Skeletal muscle satellite cell (primary cell): ENCODE data around the gene ADCY1.
A peak's percentile ranks its signal among the peaks of the same experiment; 100 is the strongest.
"Not testable (repeated sequence)": the region's sequence is repeated elsewhere in the genome, so short reads cannot be mapped to it uniquely, and the experiment has no call there.

Source experiments
- H3K27me3 ChIP-seq: 2 replicates; pipeline ENCODE4 v1.7.0; 2013; ENCODE audit warnings: low read length; ENCODE audit not compliant: control insufficient read depth, insufficient read depth
- H3K36me3 ChIP-seq: 2 replicates; pipeline ENCODE4 v1.7.0; 2013; ENCODE audit warnings: mild to moderate bottlenecking, control low read depth, low read length; ENCODE audit not compliant: insufficient read depth
- H3K4me1 ChIP-seq: 2 replicates; pipeline ENCODE4 v1.7.0; 2013; ENCODE audit warnings: low read length; ENCODE audit not compliant: control insufficient read depth, insufficient read depth
- H3K4me2 ChIP-seq: 2 replicates; pipeline ENCODE4 v1.7.0; 2013; ENCODE audit warnings: mild to moderate bottlenecking, low read length
- H3K4me3 ChIP-seq: 2 replicates; pipeline ENCODE4 v1.7.0; 2013; ENCODE audit warnings: low read length
- H3K9ac ChIP-seq: 2 replicates; pipeline ENCODE4 v1.7.0; 2013; ENCODE audit warnings: mild to moderate bottlenecking, low read depth, low read length, moderate library complexity
- H3K9me3 ChIP-seq: replicated peaks from 2 replicates; pipeline ENCODE4 v1.7.0; 2013; ENCODE audit warnings: mild to moderate bottlenecking, control low read depth, low read length

Gene ADCY1

DNA sequence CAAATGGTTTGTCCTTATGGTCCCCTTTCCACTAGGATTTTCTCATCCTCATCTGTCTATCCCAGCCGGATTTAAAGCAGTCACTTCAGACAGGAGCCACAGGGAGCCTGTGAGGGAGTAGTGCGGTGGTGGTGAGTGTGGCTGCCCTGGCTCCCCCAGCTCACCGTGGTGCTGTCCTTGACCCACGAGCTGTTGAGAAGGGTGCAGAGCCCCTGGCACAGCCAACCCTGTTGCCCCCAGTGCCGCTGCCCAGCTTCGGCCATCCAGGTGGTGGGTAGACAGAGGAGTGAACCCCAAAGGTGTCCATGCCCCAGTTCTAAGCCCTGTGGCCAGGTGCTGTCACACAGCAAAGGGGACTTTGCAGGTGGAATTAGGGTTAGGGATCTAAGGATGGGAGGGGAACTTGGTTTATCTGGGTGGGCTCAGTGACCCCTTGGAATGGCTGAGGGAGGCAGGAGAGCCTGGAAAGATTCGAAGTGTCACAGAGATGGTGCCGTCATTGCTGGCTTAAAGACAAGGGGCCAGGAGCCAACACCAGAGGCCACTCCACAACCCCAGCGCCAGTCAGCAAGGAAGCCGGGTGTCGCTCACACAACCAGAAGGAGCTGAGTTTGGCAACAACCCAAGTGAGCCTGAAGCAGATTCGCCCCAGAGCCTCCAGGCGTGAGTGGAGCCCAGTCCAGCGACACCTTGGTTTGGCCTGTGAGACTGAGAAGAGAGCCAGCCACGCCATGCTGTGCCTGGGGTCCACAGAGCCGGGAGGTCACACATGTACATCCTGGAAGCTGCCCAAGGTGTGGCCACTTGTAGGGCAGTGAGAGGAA is 142.4 kb downstream of the ADCY1 start:
- Histone ChIP-seq H3K27me3 (peaks cover 29% of the 10 kb centered on the region), H3K4me1 (no peaks in the 10 kb centered on the region), H3K9ac (no peak overlapping the region), H3K4me3 (no peak overlapping the region), H3K36me3 (no peaks in the 10 kb centered on the region), H3K4me2 (no peak overlapping the region), H3K9me3 (no peaks in the 10 kb centered on the region)

DNA sequence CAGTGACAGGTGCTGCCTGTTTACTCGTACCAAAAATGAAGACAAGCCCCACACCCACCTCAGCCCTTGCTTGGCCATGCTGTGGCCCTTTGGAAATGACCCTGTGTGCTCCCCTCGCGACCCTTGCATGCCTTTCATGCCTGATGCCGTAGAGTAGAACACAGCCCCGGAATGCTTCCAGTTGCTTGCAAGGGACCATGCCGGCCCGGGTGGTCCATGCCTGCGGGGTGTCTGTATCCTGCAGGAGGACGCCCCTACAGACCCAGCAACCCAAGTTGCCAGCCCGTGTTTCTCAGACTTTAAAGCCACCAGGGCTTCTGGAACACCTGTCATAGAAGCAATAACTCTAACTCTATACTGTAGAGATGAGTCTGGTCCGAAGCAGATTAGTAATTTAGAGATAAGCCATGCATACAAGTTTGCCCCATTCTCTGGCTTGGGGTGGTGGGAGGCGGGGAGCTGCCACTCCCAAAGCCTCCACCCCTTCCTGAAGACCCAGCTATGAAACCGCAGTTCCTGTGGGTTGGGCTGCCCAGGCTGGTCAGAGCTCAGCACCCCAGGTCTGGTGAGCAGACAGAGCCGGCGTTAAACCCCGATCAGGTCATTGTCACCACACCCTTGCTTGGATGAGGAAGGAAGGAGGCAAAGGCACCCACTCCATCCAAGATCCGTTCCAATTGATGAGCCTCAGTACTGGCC is 143.5 kb downstream of the ADCY1 start:
- Histone ChIP-seq H3K4me2 (no peak overlapping the region), H3K4me1 (no peaks in the 10 kb centered on the region), H3K9ac (no peak overlapping the region), H3K4me3 (no peak overlapping the region), H3K36me3 (no peaks in the 10 kb centered on the region), H3K9me3 (no peaks in the 10 kb centered on the region), H3K27me3 (peaks cover 29% of the 10 kb centered on the region)

DNA sequence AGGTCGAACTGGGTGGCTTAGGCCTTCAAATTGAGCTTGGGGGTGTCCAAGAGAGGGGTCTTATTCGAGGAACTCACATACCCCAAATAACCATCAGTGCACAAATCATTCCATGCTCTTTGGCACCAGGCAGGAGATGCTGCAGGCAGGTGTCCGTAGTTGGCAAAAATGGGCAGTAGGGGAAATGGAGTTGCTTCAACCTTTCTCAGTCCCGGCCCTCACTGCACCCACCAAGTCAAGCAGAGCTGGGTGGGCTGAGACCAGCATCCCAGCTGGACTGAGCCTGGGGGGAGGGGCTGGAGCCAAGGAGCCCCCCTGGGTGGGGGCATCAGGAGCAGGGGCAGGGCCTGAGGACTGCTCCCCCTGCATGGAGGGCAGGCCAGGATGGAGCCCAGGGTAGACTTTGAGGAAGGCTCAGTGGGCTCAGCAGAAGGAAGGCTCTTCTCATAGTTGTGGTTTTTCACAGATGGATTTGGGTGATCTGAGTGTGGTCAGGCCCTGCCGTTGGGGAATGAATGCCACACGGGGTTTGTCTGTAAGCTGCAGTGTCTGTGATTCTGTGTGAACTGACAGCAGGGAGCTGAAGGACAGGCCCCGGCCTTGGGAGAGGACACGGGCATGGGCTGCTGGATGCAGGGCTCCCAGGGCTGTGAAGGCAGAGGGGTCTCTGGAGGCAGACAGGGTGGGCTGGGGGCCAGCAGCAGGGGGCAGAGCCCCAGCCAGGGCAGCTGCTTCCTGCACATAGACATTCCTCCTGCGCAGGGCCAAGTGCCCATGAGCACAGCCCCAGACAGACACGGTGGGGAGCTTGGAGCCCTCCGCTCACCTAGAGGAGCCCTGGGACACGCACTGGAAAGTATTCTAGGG is 144.5 kb downstream of the ADCY1 start:
- no peak overlapping the region for H3K4me3 ChIP-seq

DNA sequence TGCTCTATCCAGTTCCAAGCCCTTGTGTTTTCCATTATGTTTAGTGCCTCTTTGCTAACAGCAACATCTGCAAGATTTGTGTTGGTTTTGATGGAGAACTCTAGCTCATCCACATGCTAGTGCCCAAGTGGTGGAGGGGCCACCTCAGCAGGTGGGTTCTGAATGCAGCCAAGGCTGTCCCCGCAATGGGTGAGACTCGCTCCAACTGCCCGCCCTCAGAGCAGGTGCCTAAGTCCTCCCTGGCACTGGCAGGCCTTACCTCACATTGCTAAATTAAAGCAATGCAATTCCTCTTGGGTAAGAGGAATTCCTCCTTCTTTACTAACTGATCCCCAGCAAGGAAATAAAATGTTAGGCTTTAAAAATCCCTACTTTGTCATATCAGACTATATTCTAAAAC is 146.8 kb downstream of the ADCY1 start:
- Histone ChIP-seq H3K4me1 (no peaks in the 10 kb centered on the region), H3K9ac (no peak overlapping the region), H3K9me3 (no peaks in the 10 kb centered on the region), H3K4me3 (no peak overlapping the region), H3K27me3 (peaks cover 9% of the 10 kb centered on the region), H3K36me3 (peaks cover 13% of the 10 kb centered on the region), H3K4me2 (no peak overlapping the region)

More for the DNA sequence above, 144.5 kb downstream of the ADCY1 start:
- peaks cover under 1% of the 10 kb centered on the region for H3K36me3 ChIP-seq
- H3K9ac ChIP-seq = no peak overlapping the region
- no peaks in the 10 kb centered on the region for H3K4me1 ChIP-seq
- peaks cover 19% of the 10 kb centered on the region for H3K27me3 ChIP-seq
- no peak overlapping the region for H3K4me2 ChIP-seq
- H3K9me3 ChIP-seq = no peaks in the 10 kb centered on the region

DNA sequence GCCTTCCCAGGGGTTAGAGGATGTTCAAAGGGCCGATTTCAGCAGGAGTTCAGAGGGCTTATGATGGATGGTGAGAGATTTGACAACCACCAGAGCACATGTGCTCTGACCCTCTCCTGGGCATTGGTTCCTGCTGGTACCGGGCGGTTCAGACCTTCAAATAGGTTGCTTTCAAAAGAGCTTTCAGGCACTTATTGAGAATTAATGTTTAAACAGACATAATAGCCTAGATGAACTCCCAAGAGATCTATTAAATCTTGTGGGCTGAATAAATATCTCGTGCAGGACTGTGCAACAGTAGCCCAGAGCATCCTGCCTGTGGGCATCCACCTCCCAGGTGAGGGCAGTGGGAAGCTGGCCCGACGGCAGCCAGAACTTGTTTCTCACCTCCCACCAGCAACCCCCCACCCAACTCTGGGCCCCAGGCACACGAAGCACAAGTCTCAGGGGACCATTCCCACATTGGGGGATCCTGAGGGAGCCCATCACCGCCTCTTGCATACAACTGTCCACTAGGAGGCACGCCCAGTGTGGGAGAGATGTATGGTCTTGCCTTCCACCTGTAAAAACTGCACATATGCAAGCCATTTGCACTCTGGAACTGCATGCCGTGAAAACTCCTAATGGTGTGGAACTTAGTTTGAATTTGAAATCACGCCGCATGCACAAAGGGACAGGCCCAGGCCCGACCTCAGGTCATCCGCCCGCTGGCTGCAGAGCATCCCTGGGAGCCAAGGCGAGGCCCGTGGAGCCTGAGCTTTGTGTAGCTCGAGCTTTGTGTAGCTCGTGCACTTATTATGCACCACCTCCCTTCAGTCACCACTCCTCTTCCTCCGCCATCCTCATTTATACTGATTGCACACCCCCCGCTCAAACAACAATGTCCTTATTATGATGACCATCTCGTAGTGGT is 147.8 kb downstream of the ADCY1 start:
- peaks cover 3% of the 10 kb centered on the region for H3K27me3 ChIP-seq
- peaks cover 19% of the 10 kb centered on the region for H3K36me3 ChIP-seq
- H3K9ac ChIP-seq = no peak overlapping the region
- H3K4me3 ChIP-seq = no peak overlapping the region
- no peaks in the 10 kb centered on the region for H3K9me3 ChIP-seq
- no peaks in the 10 kb centered on the region for H3K4me1 ChIP-seq
- H3K4me2 ChIP-seq = no peak overlapping the region

DNA sequence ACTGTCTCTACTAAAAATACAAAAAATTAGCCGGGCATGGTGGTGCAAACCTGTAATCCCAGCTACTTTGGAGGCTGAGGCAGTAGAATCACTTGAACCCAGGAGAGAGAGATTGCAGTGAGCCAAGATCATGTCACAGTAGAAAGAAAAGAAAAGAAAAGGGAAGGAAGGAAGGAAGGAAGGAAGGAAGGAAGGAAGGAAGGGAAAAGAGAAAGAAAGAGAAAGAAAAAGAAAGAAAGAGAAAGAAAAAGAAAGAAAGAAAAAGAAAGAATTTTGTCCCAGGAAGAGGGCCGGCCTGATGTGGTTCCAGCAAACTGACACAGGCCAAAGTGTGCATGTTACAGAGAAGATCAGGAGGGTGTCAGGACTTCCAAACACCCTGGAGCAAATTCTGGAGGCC is 151.1 kb downstream of the ADCY1 start:
- not testable (repeated sequence) for H3K4me2 ChIP-seq, H3K4me1 ChIP-seq, H3K9me3 ChIP-seq, H3K27me3 ChIP-seq, H3K9ac ChIP-seq, H3K4me3 ChIP-seq
- H3K36me3 ChIP-seq = peaks cover 24% of the 10 kb centered on the region

DNA sequence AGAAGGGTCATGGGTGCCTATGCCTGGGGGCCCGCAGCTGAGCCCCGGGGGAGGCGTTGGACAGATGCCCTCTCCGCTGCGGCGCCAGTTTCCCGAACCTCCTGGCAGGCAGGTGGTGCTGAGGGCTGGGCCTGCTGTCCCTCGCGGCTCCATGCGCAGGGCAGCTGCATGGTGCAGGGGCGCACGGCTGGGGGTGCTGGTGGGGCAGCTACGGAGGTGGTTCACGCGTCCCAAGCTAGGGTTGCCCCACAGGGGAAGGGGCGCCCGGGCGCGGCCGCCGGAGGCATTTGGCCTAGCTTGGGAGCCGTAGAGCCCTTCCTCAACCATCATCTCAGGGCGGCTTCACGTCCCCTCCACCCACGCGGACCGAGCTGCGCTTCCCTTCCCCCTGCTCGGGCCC is 152.7 kb downstream of the ADCY1 start:
- Histone ChIP-seq H3K4me1 (no peaks in the 10 kb centered on the region), H3K36me3 (peaks cover 24% of the 10 kb centered on the region), H3K4me2 (no peak overlapping the region), H3K9me3 (no peaks in the 10 kb centered on the region), H3K4me3 (no peak overlapping the region), H3K9ac (no peak overlapping the region), H3K27me3 (no peaks in the 10 kb centered on the region)

DNA sequence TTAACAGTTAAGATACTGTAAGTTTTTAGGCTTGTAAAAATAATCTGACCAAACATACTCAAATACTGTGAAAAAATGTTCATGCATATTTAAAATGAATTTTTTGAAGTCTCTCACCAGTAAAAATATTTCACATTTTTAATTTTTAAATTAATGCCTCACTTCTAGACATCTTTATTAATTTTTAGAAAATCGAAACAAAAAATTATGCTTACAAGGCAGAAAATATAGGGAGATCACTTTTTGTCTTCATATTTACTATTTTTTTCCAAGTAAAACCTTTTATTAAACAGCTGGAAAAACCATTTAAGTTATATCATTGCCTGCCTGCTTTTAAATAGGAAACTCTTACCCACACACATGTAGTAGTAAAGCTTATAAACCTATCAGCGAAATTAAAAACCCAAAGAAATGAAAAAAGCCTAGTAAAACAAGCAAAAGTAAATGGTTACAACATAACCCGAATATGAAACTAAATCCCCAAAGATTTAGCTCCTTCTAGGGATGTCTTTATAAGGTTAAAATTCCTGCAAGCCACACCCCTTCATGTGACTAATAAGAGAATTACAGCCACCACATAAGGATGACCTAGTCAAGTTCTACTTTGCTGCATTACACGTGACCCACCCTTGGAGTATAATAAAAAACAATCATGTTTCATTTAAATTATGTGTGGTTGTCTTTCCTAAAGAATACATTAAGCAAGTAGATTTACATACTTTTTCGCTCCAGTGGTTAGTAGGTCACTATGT is 157.7 kb downstream of the ADCY1 start:
- Histone ChIP-seq H3K4me2 (peak overlapping the region; percentile 59), H3K9ac (peak overlapping the region; percentile 47)
- H3K4me1 ChIP-seq, H3K27me3 ChIP-seq, H3K36me3 ChIP-seq, H3K9me3 ChIP-seq, H3K4me3 ChIP-seq: not testable (repeated sequence)

DNA sequence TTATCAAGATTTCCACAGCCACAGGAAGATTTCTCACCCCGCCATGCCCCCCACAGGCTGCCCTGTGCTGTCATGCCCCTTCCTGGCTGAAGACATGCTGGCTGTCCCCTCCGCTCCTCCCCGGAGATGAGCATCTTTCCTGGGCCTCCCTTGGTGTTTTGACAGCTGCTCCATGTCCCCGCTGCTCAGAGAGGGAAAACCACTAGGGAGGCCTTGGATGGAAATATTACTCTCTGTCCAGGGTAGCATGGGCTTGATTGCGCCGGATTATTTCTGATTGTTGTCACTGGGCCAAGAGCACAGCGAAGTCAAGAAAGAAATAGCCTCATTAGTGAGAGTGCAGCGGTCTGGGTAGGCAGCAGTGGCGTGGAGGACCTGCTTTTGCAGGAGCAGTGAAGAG is 164.8 kb downstream of the ADCY1 start:
- not testable (repeated sequence) for H3K9me3 ChIP-seq, H3K9ac ChIP-seq, H3K4me1 ChIP-seq, H3K27me3 ChIP-seq, H3K4me3 ChIP-seq, H3K4me2 ChIP-seq, H3K36me3 ChIP-seq

DNA sequence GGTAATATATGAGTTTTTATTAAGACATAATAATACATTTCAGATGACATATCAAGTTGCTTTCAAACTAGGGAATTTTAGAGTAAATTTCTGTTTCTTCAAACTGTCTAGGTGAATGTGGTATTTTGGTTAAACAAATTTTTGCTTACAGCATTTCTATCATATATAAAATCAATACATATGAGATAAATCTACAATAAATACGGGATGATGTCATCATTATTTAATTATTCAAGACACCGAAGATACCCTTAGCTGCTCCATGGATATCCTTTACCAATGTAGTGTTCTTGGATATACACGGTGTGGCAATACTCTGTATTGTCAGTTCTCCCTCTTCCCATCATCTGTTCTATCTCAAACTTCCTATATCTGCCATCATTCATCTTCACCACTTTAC is 166.4 kb downstream of the ADCY1 start:
- H3K4me2 ChIP-seq, H3K4me3 ChIP-seq, H3K9ac ChIP-seq, H3K36me3 ChIP-seq, H3K4me1 ChIP-seq, H3K9me3 ChIP-seq, H3K27me3 ChIP-seq: not testable (repeated sequence)
